HEK293 (cell line): Measurements from ENCODE around the gene SRD5A3.

Experiments
- CTCF ChIA-PET: fragments of 350-600 bp; formaldehyde crosslinking; extraction: SDS; loops from one replicate; lab custom pipeline; 2021; ENCODE audit warnings: antibody characterized with exemption; lab: Yijun Ruan, JAX
- POLR2A ChIA-PET: fragments of 300-600 bp; formaldehyde crosslinking; extraction: SDS; loops from one replicate; lab custom pipeline; 2020; ENCODE audit warnings: antibody characterized with exemption, inconsistent platforms; lab: Yijun Ruan, JAX
- H3K27ac ChIP-seq: fragments of 200-500 bp; sonication (Bioruptor generic); 2 replicates; pipeline ENCODE4 v1.5.1; 2014; ENCODE audit warnings: low read depth, low read length, control low read depth, inconsistent platforms; ENCODE audit errors: extremely low read depth
- H3K36me3 ChIP-seq, 2 experiments: fragments of 200-500 bp in 1 of 2; sonication (Bioruptor generic) in 1 of 2; 1 replicate in 1 of 2; 2 replicates in 1 of 2; pipeline ENCODE4 v1.5.1; 2014 to 2017; ENCODE audit warnings: inconsistent platforms in 2 of 2, low read length in 2 of 2; ENCODE audit not compliant: control insufficient read depth in 2 of 2, insufficient read depth in 1 of 2
- H3K4me1 ChIP-seq: fragments of 200-500 bp; sonication (Bioruptor generic); 2 replicates; pipeline ENCODE4 v1.5.1; 2014; ENCODE audit warnings: mild to moderate bottlenecking, low read length, inconsistent platforms; ENCODE audit not compliant: control insufficient read depth, insufficient read depth
- H3K4me3 ChIP-seq: 2 replicates; pipeline ENCODE4 v1.5.1; 2011; ENCODE audit warnings: low read depth, mild to moderate bottlenecking, control low read depth, low read length, moderate library complexity
- H3K9me3 ChIP-seq: fragments of 200-500 bp; sonication (Bioruptor generic); 2 replicates; pipeline ENCODE4 v1.5.1; 2014; ENCODE audit warnings: low read depth, low read length, inconsistent platforms; ENCODE audit not compliant: control insufficient read depth, insufficient read depth
- CTCF ChIP-seq: fragments of 450-650 bp; formaldehyde crosslinking; IDR thresholded peaks from 2 replicates; pipeline ENCODE4 v1.5.1; 2016; ENCODE audit warnings: missing biosample characterization, missing genetic modification characterization
- EGR2 ChIP-seq: fragments of 450-650 bp; formaldehyde crosslinking; IDR thresholded peaks from 2 replicates; pipeline ENCODE4 v1.5.1; 2016; ENCODE audit warnings: low read depth, missing biosample characterization, missing genetic modification characterization
- PRDM4 ChIP-seq: fragments of 450-650 bp; formaldehyde crosslinking; IDR thresholded peaks from 2 replicates; pipeline ENCODE4 v1.5.1; 2017; ENCODE audit warnings: missing biosample characterization, missing genetic modification characterization
- ZBTB20 ChIP-seq: fragments of 450-650 bp; formaldehyde crosslinking; IDR thresholded peaks from 2 replicates; pipeline ENCODE4 v1.5.1; 2016; ENCODE audit warnings: missing biosample characterization, missing genetic modification characterization
- ZNF121 ChIP-seq: fragments of 450-650 bp; formaldehyde crosslinking; IDR thresholded peaks from 2 replicates; pipeline ENCODE4 v1.5.1; 2016; ENCODE audit warnings: missing biosample characterization, missing genetic modification characterization
- ZNF146 ChIP-seq: fragments of 450-650 bp; formaldehyde crosslinking; IDR thresholded peaks from 2 replicates; pipeline ENCODE4 v1.5.1; 2016; ENCODE audit warnings: missing biosample characterization, missing genetic modification characterization
- ZNF24 ChIP-seq: fragments of 450-650 bp; formaldehyde crosslinking; IDR thresholded peaks from 2 replicates; pipeline ENCODE4 v1.5.1; 2016; ENCODE audit warnings: missing biosample characterization, missing genetic modification characterization
- ZNF280D ChIP-seq: fragments of 450-650 bp; formaldehyde crosslinking; IDR thresholded peaks from 2 replicates; pipeline ENCODE4 v1.5.1; 2016; ENCODE audit warnings: missing biosample characterization, missing genetic modification characterization
- ZNF394 ChIP-seq: fragments of 450-650 bp; formaldehyde crosslinking; IDR thresholded peaks from 2 replicates; pipeline ENCODE4 v1.5.1; 2016; ENCODE audit warnings: missing biosample characterization, missing genetic modification characterization, mild to moderate bottlenecking, moderate library complexity, borderline replicate concordance
- ZNF513 ChIP-seq: fragments of 450-650 bp; IDR thresholded peaks from 2 replicates; pipeline ENCODE4 v1.5.1; 2018; ENCODE audit warnings: missing biosample characterization, missing genetic modification characterization
- ZNF529 ChIP-seq: fragments of 450-650 bp; formaldehyde crosslinking; IDR thresholded peaks from 2 replicates; pipeline ENCODE4 v1.5.1; 2017; ENCODE audit warnings: missing genetic modification characterization, missing biosample characterization; ENCODE audit not compliant: insufficient replicate concordance
- ZNF580 ChIP-seq: fragments of 450-650 bp; formaldehyde crosslinking; IDR thresholded peaks from 2 replicates; pipeline ENCODE4 v1.5.1; 2016; ENCODE audit warnings: missing biosample characterization, missing genetic modification characterization
- ZNF629 ChIP-seq: fragments of 450-650 bp; formaldehyde crosslinking; IDR thresholded peaks from 2 replicates; pipeline ENCODE4 v1.5.1; 2017; ENCODE audit warnings: missing biosample characterization, missing genetic modification characterization
- ZNF654 ChIP-seq: fragments of 450-650 bp; formaldehyde crosslinking; IDR thresholded peaks from 2 replicates; pipeline ENCODE4 v1.5.1; 2016; ENCODE audit warnings: low read depth, missing biosample characterization, missing genetic modification characterization
- TF ChIP-seq, protein P1 (sequence below): IDR thresholded peaks from 2 replicates; pipeline ENCODE4 v1.6.1; 2011; ENCODE audit warnings: mild to moderate bottlenecking, low read depth, low read length, borderline replicate concordance

The SRD5A3 gene

GRCh38 chr4:55314141-55314820, 31.8 kb upstream of the SRD5A3 start (continued):
- no peak for TF ChIP-seq ZNF280D
- TF ChIP-seq, all 188 proteins: peak for 0

DNA sequence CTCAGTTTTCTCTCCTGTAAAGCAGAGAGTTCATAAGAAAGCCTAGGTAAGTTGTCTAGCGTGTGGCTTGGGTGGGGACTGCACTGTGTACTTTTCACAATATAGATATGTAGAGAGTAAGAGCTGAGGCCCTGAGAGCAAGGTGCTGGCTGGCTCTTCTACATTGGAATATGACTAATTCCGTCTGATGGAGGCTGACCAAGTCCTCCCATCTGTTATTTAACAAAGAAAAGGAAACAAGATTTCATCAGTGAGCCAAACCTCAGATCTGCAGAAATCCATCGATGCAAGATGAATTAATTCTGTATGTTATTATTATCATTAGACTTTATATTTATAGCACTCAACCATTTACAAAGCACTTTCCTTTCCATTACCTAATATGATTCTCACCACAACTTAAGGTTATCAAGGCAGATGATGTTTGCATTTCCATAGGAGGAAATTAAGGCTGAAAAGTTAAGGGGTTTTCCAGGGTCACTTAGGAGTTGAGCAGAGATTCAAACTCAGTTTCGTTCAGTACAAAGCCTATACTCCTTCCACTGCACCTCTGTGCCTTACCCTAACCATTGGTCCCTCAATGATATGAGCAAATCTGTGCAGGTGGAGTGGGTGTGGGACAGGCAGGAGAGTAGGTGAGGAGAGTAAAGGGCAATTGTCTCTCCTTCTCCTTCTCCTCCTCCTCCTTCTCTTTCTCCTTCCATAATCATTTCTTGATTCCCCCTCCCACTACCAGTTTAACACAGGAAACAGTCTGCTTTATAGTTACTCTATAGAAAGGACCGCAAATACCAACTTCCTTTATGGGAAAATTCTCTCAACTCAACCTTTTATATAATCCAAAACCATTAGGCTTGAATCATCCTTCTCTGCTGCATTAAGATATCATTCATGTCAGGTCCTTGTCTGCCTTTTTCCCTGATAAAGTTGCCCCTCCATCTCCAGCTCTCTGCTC, 27.6 kb upstream of the SRD5A3 start:
- H3K4me3 ChIP-seq: no peak overlapping the region
- no peaks in the 10 kb centered on the region for H3K4me1 ChIP-seq
- TF ChIP-seq ZNF629 (tag by site-specific recombination) (no peak), EGR2 (peak; percentile 31; the same call in 1 of the 2 replicates)
- ChIA-PET CTCF (interaction anchor here (0.8 kb wide), 1 partner anchor 347 kb away, joined by 6 read pairs; no protein-coding TSS in a partner anchor), POLR2A (no interaction called here)
- no peaks in the 10 kb centered on the region for H3K36me3 ChIP-seq
- H3K27ac ChIP-seq: no peak overlapping the region
- H3K9me3 ChIP-seq: no peaks in the 10 kb centered on the region

- ChIA-PET CTCF (interaction anchor here (0.6 to 5.2 kb wide), 18 partner anchors 9 to 546 kb away, joined by 3 to 45 read pairs (median 4); partner anchors contain the start of gene SRD5A3), POLR2A (no interaction called here)
- no peaks in the 10 kb centered on the region for H3K36me3 ChIP-seq
- TF ChIP-seq CTCF: peak; percentile 33; the same call in 1 of the 2 replicates
- peak; percentile 91 for TF ChIP-seq ZNF394 (tag by site-specific recombination)
- TF ChIP-seq ZNF654 (tag by site-specific recombination): peak; percentile 81
- TF ChIP-seq ZNF24 (tag by site-specific recombination): no peak
- H3K27ac ChIP-seq: no peak overlapping the region
- H3K4me1 ChIP-seq: no peaks in the 10 kb centered on the region
- H3K9me3 ChIP-seq: no peaks in the 10 kb centered on the region
- no peak overlapping the region for H3K4me3 ChIP-seq
Measured at GRCh38 chr4:55321707-55322264, 24.3 kb upstream of the SRD5A3 start.

GRCh38 chr4:55323375-55323774, 22.7 kb upstream of the SRD5A3 start:
- H3K36me3 ChIP-seq: no peaks in the 10 kb centered on the region
- no peak for TF ChIP-seq ZNF580 (tag by site-specific recombination)
- TF ChIP-seq ZNF146 (tag by site-specific recombination): no peak
- no peak for TF ChIP-seq PRDM4 (tag by site-specific recombination)
- TF ChIP-seq, protein P1, sequence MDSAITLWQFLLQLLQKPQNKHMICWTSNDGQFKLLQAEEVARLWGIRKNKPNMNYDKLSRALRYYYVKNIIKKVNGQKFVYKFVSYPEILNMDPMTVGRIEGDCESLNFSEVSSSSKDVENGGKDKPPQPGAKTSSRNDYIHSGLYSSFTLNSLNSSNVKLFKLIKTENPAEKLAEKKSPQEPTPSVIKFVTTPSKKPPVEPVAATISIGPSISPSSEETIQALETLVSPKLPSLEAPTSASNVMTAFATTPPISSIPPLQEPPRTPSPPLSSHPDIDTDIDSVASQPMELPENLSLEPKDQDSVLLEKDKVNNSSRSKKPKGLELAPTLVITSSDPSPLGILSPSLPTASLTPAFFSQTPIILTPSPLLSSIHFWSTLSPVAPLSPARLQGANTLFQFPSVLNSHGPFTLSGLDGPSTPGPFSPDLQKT: no peak
- no peak for TF ChIP-seq ZNF513 (tag by site-specific recombination)
- no peak for TF ChIP-seq ZNF121 (tag by site-specific recombination)
- TF ChIP-seq EGR2: no peak
- no peak for TF ChIP-seq ZNF529 (tag by site-specific recombination)
- no peak for TF ChIP-seq ZBTB20

More at GRCh38 chr4:55323375-55323774, 22.7 kb upstream of the SRD5A3 start:
- Histone ChIP-seq H3K4me1 (no peaks in the 10 kb centered on the region), H3K4me3 (no peak overlapping the region), H3K9me3 (no peaks in the 10 kb centered on the region), H3K27ac (no peak overlapping the region)
- ChIA-PET CTCF (interaction anchor here (1.3 to 5.2 kb wide), 2 partner anchors 323 to 352 kb away, joined by 3 to 45 read pairs; no protein-coding TSS in a partner anchor), POLR2A (no interaction called here)
